Measurements from ENCODE around the gene PEX19.

PEX19 gene

DNA sequence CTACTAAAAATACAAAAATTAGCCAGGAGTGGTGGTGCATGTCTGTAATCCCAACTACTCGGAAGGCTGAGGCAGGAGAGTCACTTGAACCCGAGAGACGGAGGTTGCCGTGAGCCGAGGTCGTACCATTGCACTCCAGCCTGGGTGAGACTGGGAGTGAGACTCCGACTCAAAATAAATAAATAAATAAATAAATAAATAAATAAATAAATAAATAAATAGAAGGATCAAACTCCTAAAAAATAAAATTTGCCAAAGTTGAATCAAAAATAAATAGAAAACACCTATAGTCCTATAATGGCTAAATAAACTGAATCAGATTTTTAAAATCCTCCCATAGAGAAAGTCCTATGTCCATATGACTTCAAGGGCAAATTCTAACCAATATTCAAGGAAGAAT, 15.2 kb upstream of the PEX19 start:
- H3K4me3 ChIP-seq (ENCODE audit: low read depth, low read length, poor library complexity, severe bottlenecking) = no peak overlapping the region
- no peaks in the 10 kb centered on the region for H3K79me2 ChIP-seq (ENCODE audit: insufficient read depth, low read length)
- no peaks in the 10 kb centered on the region for H4K20me1 ChIP-seq (ENCODE audit: insufficient read depth, low read length)
- no peak overlapping the region for H3K27ac ChIP-seq (ENCODE audit: low read depth, low read length, poor library complexity, severe bottlenecking)
- H3F3A ChIP-seq (ENCODE audit: insufficient read depth, low read length) = no peaks in the 10 kb centered on the region
- no peak overlapping the region for H3K4me2 ChIP-seq (ENCODE audit: low read length)
- no peak for TF ChIP-seq EZH2 (IDR thresholded peaks at IDR 0.05; ENCODE audit: borderline replicate concordance, low read length)
- TF ChIP-seq, protein P1, sequence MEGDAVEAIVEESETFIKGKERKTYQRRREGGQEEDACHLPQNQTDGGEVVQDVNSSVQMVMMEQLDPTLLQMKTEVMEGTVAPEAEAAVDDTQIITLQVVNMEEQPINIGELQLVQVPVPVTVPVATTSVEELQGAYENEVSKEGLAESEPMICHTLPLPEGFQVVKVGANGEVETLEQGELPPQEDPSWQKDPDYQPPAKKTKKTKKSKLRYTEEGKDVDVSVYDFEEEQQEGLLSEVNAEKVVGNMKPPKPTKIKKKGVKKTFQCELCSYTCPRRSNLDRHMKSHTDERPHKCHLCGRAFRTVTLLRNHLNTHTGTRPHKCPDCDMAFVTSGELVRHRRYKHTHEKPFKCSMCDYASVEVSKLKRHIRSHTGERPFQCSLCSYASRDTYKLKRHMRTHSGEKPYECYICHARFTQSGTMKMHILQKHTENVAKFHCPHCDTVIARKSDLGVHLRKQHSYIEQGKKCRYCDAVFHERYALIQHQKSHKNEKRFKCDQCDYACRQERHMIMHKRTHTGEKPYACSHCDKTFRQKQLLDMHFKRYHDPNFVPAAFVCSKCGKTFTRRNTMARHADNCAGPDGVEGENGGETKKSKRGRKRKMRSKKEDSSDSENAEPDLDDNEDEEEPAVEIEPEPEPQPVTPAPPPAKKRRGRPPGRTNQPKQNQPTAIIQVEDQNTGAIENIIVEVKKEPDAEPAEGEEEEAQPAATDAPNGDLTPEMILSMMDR (IDR thresholded peaks at IDR 0.05; ENCODE audit: low read length) = no peak
- H3K9me2 ChIP-seq (ENCODE audit: low read depth, low read length) = no peaks in the 10 kb centered on the region
- H3K9me3 ChIP-seq (ENCODE audit: low read length) = no peaks in the 10 kb centered on the region
- no peak overlapping the region for H2AFZ ChIP-seq (ENCODE audit: low read length)
- no peak overlapping the region for H3K9ac ChIP-seq (ENCODE audit: low read length)
- H3K36me3 ChIP-seq (ENCODE audit: insufficient read depth, low read length) = peaks cover 84% of the 10 kb centered on the region
- no peaks in the 10 kb centered on the region for H3K4me1 ChIP-seq (ENCODE audit: insufficient read depth, low read length, severe bottlenecking)
- no peaks in the 10 kb centered on the region for H3K27me3 ChIP-seq (ENCODE audit: insufficient read depth, low read length)

DNA sequence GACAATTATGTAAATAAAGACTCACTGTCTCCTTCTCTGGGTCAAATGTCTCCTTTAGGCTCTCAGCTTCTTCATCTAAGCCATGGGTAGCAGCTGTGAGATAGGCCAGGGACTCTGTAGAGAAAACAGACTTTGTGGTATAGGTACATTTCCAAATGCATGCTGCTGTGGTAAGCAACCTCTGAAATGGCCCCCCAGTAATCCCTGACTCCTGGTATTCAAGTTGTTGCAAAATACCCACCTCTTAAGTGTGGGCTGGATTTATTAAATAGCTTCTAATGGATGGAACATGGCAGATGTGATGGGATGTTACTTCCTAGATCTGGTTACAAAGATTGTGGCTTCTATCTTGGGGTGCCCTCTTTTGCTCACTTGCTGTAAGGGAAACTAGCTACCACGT, 11.1 kb upstream of the PEX19 start:
- Histone ChIP-seq H3F3A (ENCODE audit: insufficient read depth, low read length) (no peaks in the 10 kb centered on the region), H3K9me2 (ENCODE audit: low read depth, low read length) (no peaks in the 10 kb centered on the region), H3K4me1 (ENCODE audit: insufficient read depth, low read length, severe bottlenecking) (no peaks in the 10 kb centered on the region), H3K79me2 (ENCODE audit: insufficient read depth, low read length) (no peaks in the 10 kb centered on the region), H4K20me1 (ENCODE audit: insufficient read depth, low read length) (no peaks in the 10 kb centered on the region), H3K4me2 (ENCODE audit: low read length) (no peak overlapping the region), H3K4me3 (ENCODE audit: low read depth, low read length, poor library complexity, severe bottlenecking) (no peak overlapping the region), H2AFZ (ENCODE audit: low read length) (no peak overlapping the region), H3K9me3 (ENCODE audit: low read length) (no peaks in the 10 kb centered on the region), H3K27ac (ENCODE audit: low read depth, low read length, poor library complexity, severe bottlenecking) (no peak overlapping the region), H3K27me3 (ENCODE audit: insufficient read depth, low read length) (no peaks in the 10 kb centered on the region), H3K36me3 (ENCODE audit: insufficient read depth, low read length) (peaks cover 94% of the 10 kb centered on the region), H3K9ac (ENCODE audit: low read length) (no peak overlapping the region)
- TF ChIP-seq, protein P1 (IDR thresholded peaks at IDR 0.05; ENCODE audit: low read length) = no peak
- TF ChIP-seq EZH2 (IDR thresholded peaks at IDR 0.05; ENCODE audit: borderline replicate concordance, low read length) = no peak

DNA sequence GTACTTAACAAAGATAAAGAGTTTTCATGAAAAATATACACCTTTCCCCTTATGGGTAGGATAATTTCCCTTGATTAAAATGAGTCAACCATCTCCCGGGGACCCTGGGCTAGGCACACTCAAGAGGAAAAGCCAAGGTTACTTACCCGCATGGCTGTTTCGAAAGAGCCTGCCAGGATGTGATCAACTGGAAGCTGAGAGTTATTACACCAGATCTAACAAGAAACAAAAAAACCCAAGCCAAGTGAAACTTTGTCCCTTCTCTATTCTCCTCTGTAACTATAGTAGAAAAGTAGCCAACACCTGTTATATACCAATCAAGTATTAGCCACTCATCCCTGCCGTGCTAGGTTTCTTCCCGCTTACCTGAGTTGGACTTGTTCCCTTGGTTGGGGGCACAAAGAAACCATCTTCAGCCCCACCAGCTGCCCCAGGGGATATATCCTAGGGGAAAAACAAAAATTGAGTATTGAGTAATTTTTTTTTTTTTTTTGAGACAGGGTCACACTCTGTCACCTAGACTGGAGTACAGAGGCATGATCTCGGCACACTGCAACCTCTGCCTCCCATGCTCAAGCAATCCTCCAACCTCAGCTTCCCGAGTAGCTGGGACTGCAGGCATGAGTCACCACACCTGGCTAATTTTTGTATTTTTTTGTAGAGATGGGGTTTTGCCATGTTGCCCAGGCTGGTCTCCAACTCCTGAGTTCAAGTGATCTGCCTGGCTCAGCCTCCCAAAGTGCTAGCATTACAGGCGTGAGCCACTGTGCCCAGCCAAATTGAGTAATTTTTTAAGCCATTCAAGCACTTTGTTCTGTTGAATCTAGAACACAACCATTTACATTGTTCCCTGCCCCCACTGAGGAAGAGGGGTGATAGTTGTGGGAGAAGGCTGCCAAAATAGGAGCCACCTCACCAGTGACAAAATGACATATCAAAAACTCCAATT, 8.4 kb upstream of the PEX19 start:
- no peaks in the 10 kb centered on the region for H3K9me3 ChIP-seq (ENCODE audit: low read length)
- no peak overlapping the region for H3K4me3 ChIP-seq (ENCODE audit: low read depth, low read length, poor library complexity, severe bottlenecking)
- no peaks in the 10 kb centered on the region for H3K79me2 ChIP-seq (ENCODE audit: insufficient read depth, low read length)
- H3K27me3 ChIP-seq (ENCODE audit: insufficient read depth, low read length) = no peaks in the 10 kb centered on the region
- no peaks in the 10 kb centered on the region for H3K4me1 ChIP-seq (ENCODE audit: insufficient read depth, low read length, severe bottlenecking)
- TF ChIP-seq, protein P1 (IDR thresholded peaks at IDR 0.05; ENCODE audit: low read length) = no peak
- no peak for TF ChIP-seq EZH2 (IDR thresholded peaks at IDR 0.05; ENCODE audit: borderline replicate concordance, low read length)
- no peaks in the 10 kb centered on the region for H4K20me1 ChIP-seq (ENCODE audit: insufficient read depth, low read length)
- H3K9ac ChIP-seq (ENCODE audit: low read length) = no peak overlapping the region
- no peaks in the 10 kb centered on the region for H3F3A ChIP-seq (ENCODE audit: insufficient read depth, low read length)
- no peak overlapping the region for H3K4me2 ChIP-seq (ENCODE audit: low read length)
- peaks cover 95% of the 10 kb centered on the region for H3K36me3 ChIP-seq (ENCODE audit: insufficient read depth, low read length)
- no peak overlapping the region for H3K27ac ChIP-seq (ENCODE audit: low read depth, low read length, poor library complexity, severe bottlenecking)
- H2AFZ ChIP-seq (ENCODE audit: low read length) = no peak overlapping the region
- H3K9me2 ChIP-seq (ENCODE audit: low read depth, low read length) = no peaks in the 10 kb centered on the region

Data from OCI-LY1 (cell line).